GM21619 (cell line): Measurements from ENCODE around the gene MLX.

ENCODE experiments used
- ATAC-seq: cut with Tn5 transposase; IDR thresholded peaks from one replicate; pipeline ENCODE4 v1.9.1; 2021; ENCODE audit not compliant: unreplicated experiment

The MLX gene

GRCh38 chr17:42566883-42567573, at the start of gene MLX:
TSS of gene MLX (plus strand) at chr17:42567100. CDS start at chr17:42567125, 25 bp downstream.
- ATAC-seq = no peak

GRCh38 chr17:42517516-42517915, 49.4 kb upstream of the MLX start:
- ATAC-seq = no peak

GRCh38 chr17:42518046-42518754, 48.7 kb upstream of the MLX start:
- ATAC-seq = no peak

GRCh38 chr17:42518755-42519545, 48.0 kb upstream of the MLX start:
- no peak for ATAC-seq

- no peak for ATAC-seq
Measured at GRCh38 chr17:42519546-42520491, 47.1 kb upstream of the MLX start.

- ATAC-seq = no peak
Measured at GRCh38 chr17:42520540-42520951, 46.4 kb upstream of the MLX start.

- no peak for ATAC-seq
Measured at GRCh38 chr17:42521036-42521435, 45.9 kb upstream of the MLX start.

- ATAC-seq = no peak
Measured at GRCh38 chr17:42521666-42522262, 45.1 kb upstream of the MLX start.

GRCh38 chr17:42522263-42522790, 44.6 kb upstream of the MLX start:
- ATAC-seq = no peak

GRCh38 chr17:42522798-42523278, 44.1 kb upstream of the MLX start:
- no peak for ATAC-seq

GRCh38 chr17:42525221-42525620, 41.7 kb upstream of the MLX start:
- ATAC-seq = no peak

GRCh38 chr17:42526031-42526444, 40.9 kb upstream of the MLX start:
- ATAC-seq = no peak

- no peak for ATAC-seq
Measured at GRCh38 chr17:42527932-42528331, 39.0 kb upstream of the MLX start.

GRCh38 chr17:42529061-42529460, 37.8 kb upstream of the MLX start:
- ATAC-seq = no peak

GRCh38 chr17:42530952-42531454, 35.9 kb upstream of the MLX start:
- no peak for ATAC-seq

GRCh38 chr17:42531455-42532354, 35.2 kb upstream of the MLX start:
- ATAC-seq = no peak

GRCh38 chr17:42535155-42536047, 31.5 kb upstream of the MLX start:
- no peak for ATAC-seq

GRCh38 chr17:42536048-42536371, 30.9 kb upstream of the MLX start, which contains the start of gene NAGLU:
TSS of gene NAGLU (plus strand) at chr17:42536241. CDS start at chr17:42536273, 32 bp downstream.
- peak; percentile 78 for ATAC-seq
